Adrenal gland (tissue), 12 donors: ENCODE measurements around the gene RRAD. TPM values are rescaled to one million over a fixed set of nuclear protein-coding genes. Genes with fewer than 3 reads are reported as not detected.
A peak's percentile ranks its signal among the peaks of the same experiment; 100 is the strongest.

Experiments
- DNase-seq, 7 donors: peaks; one replicate each; pipeline ENCODE4 v3.0.0-alpha.2; 2019 to 2020
- H3K27ac ChIP-seq, 5 donors: fragments of 200-600 bp; sonication (generic) in 4 of 5; 1 replicate in 3 of 5; 2 replicates in 2 of 5; pipeline versions ENCODE4 v1.5.1 to v1.8.0; 2016 to 2020; ENCODE audit warnings: mild to moderate bottlenecking in 1 of 5
- H3K27me3 ChIP-seq: fragments of 200-600 bp; 2 replicates; pipeline ENCODE4 v1.8.0; 2021
- H3K36me3 ChIP-seq, 2 donors: fragments of 200-600 bp; replicated peaks in 1 of 2; 1 replicate in 1 of 2; 2 replicates in 1 of 2; pipeline versions ENCODE4 v1.5.1 to v1.8.0; 2018 to 2022
- H3K4me1 ChIP-seq, 2 donors: fragments of 200-600 bp; replicated peaks in 1 of 2; 1 replicate in 1 of 2; 2 replicates in 1 of 2; pipeline versions ENCODE4 v1.5.1 to v1.8.0; 2018 to 2021
- H3K4me3 ChIP-seq, 4 donors: fragments of 200-600 bp; sonication (generic) in 3 of 4; one replicate each; pipeline ENCODE4 v1.5.1; 2016 to 2018
- H3K9me3 ChIP-seq, 3 donors: fragments of 200-600 bp; sonication (generic) in 1 of 3; replicated peaks in 1 of 3; 1 replicate in 2 of 3; 2 replicates in 1 of 3; pipeline versions ENCODE4 v1.5.1 to v1.8.0; 2016 to 2021
- POLR2A ChIP-seq, 2 donors: fragments of 450-650 bp; IDR thresholded peaks; one replicate each; pipeline ENCODE4 v1.6.1; 2017; ENCODE audit warnings: antibody characterized with exemption in 2 of 2, mild to moderate bottlenecking in 2 of 2, moderate library complexity in 1 of 2
- WGBS, 4 donors: extraction: QIAGEN DNeasy Blood & Tissue Kit in 2 of 4; methylation state at CpG; one replicate each; pipeline versions ENCODE4 v1.1.5 to v1.1.7; 2013 to 2017; 5-methylcytosine and 5-hydroxymethylcytosine counted together
- intact Hi-C, 2 donors: fragments of 100-400 bp; cut with DNase I; formaldehyde crosslinking; loops; one replicate each; pipeline versions ENCODE4 v1.14.1 to v1.15.0; 2022 to 2023
- polyA plus RNA-seq, 3 donors: library from polyadenylated mRNA; stranded (reverse); fragments of 200-250 nt in 2 of 3; fragments of 350-450 nt in 1 of 3; fragmentation: Illumina TruSeq in 1 of 3; extraction: RNeasy Lipid Tissue Mini Kit (QIAGEN cat#74804) in 1 of 3; gene quantifications; one replicate each; pipeline ENCODE4 v1.2.3, GENCODE V29; 2013 to 2014
- total RNA-seq, 9 donors: library from RNA; depleted of rRNA in 4 of 9; stranded (reverse); fragments of >200 nt in 4 of 9; fragments of 120-200 nt in 1 of 9; fragmentation: NEBNext Ultra II Directional in 1 of 9; extraction: Animal tissue kit (Norgen Biotek cat#: 25700) in 1 of 9; gene quantifications; one replicate each; pipeline versions ENCODE4 v1.1.0 to v1.2.4, GENCODE V29; 2013 to 2023
- TF ChIP-seq, protein P1 (sequence below), 6 experiments: fragments of 450-650 bp in 4 of 6; fragments of 200-600 bp in 2 of 6; sonication (generic) in 1 of 6; IDR thresholded peaks; 1 replicate in 5 of 6; 2 replicates in 1 of 6; pipeline versions ENCODE4 v1.5.1 to v1.8.0; 2016 to 2021; ENCODE audit warnings: antibody characterized with exemption in 6 of 6, mild to moderate bottlenecking in 2 of 6, moderate library complexity in 1 of 6
- donor health status: healthy with polysubstance abuse.
- donor health status: Bipolar disorder and iron deficiency.
- donor health status: DM: yes; HTN: yes; CAD: no.
- donor health status: DM: no; HTN: no; CAD: no.
- donor health status: DM: no; HTN: no; CAD: no.
- donor health status: DM: yes; HTN: yes; CAD: no.

RRAD gene
- total and polyA plus RNA-seq, 12 donors, result 0.22 to 52.5 (median 13.0) TPM

DNA sequence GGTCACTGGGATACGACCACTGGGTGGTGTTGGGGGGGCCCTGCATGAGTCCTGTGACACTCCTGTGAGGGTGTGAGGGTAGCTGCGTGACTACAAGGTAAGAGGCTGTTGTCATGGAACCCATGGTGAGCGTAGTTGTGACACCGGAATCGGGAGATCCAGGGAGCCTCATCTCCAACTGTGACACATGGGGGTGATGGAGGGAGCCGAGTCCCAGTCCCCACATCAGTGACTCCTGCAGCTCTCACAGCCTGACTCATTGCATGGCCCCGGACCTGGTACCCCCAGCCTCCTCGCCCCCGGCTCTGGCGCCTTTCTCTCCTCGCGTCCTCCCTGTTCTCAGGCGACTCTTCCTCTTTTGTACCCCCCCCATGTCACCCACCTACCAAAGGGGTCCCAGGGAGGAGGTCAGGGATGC is 20.9 kb downstream of the RRAD start:
- H3K36me3 ChIP-seq, result no peaks in the 10 kb centered on the region
- no peaks in the 10 kb centered on the region for H3K9me3 ChIP-seq
- no peak overlapping the region for H3K4me3 ChIP-seq
- intact Hi-C loops, result no loop called here
- H3K27me3 ChIP-seq, result no peaks in the 10 kb centered on the region
- TF ChIP-seq POLR2A (IDR thresholded peaks at IDR 0.05), result no peak
- TF ChIP-seq, protein P1, sequence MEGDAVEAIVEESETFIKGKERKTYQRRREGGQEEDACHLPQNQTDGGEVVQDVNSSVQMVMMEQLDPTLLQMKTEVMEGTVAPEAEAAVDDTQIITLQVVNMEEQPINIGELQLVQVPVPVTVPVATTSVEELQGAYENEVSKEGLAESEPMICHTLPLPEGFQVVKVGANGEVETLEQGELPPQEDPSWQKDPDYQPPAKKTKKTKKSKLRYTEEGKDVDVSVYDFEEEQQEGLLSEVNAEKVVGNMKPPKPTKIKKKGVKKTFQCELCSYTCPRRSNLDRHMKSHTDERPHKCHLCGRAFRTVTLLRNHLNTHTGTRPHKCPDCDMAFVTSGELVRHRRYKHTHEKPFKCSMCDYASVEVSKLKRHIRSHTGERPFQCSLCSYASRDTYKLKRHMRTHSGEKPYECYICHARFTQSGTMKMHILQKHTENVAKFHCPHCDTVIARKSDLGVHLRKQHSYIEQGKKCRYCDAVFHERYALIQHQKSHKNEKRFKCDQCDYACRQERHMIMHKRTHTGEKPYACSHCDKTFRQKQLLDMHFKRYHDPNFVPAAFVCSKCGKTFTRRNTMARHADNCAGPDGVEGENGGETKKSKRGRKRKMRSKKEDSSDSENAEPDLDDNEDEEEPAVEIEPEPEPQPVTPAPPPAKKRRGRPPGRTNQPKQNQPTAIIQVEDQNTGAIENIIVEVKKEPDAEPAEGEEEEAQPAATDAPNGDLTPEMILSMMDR (IDR thresholded peaks at IDR 0.05), result no peak
- WGBS, 4 donors, result 88 to 93% (median 90%) methylated on average over 12 to 13 of the region's 13 CpGs
- DNase-seq, result no peak
- no peak overlapping the region for H3K27ac ChIP-seq
- peaks cover 11 to 21% of the 10 kb centered on the region in 2 donors for H3K4me1 ChIP-seq

DNA sequence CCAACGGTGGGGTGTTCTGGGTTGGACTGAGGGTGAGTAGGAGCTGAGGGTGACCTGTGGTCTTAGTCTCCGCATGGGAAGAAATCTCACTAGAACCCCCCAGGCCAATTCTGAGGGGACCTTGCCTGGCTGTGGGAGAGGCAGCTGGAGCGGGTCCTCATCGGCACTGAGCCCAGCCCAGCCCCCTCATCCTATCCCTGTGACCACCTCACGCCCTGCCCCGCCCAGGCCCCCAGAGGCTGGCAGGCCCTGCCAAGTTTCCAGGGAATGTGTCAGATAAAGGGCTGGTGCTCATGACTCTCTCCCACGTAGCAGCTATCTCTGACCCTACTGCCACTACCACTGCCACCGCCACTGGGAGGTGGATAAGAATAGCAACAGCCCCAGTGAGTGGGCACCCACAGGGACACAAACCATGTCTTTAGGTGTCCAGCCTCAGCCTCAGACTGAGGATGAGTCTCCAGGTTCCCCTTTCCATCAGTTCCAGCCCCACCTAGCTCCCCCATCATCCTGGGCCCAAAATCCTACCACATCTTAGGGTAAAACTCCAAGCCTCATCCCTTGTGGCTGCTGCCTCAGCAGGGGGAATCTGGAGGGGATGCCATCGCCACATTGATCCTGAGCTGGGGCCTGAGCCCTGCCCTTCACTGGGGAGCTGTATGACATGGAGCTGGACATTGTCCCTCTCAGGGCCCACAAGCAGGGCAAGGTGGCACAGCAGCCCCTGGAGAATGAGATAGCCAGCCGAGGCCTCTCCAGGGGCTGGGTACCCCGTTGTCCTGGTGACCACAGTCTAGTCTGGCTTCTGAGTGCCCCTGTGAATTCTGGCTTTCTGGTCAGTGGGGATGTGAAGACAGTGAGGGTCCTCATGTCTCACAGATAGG is 21.5 kb downstream of the RRAD start:
- Histone ChIP-seq H3K27ac (peak overlapping the region in 1 of 5 donors; percentile 18), H3K4me3 (no peak overlapping the region), H3K4me1 (peaks cover 15 to 28% of the 10 kb centered on the region in 2 donors), H3K27me3 (no peaks in the 10 kb centered on the region), H3K9me3 (no peaks in the 10 kb centered on the region), H3K36me3 (no peaks in the 10 kb centered on the region)
- no peak for DNase-seq
- TF ChIP-seq POLR2A (IDR thresholded peaks at IDR 0.05), result no peak
- TF ChIP-seq, protein P1 (IDR thresholded peaks at IDR 0.05), result no peak
- intact Hi-C loops, result no loop called here
- WGBS, 4 donors, result 83 to 85% (median 84%) methylated on average over 10 to 11 of the region's 11 CpGs; no CpG with 5 or more reads in 1 of the 4 donors

DNA sequence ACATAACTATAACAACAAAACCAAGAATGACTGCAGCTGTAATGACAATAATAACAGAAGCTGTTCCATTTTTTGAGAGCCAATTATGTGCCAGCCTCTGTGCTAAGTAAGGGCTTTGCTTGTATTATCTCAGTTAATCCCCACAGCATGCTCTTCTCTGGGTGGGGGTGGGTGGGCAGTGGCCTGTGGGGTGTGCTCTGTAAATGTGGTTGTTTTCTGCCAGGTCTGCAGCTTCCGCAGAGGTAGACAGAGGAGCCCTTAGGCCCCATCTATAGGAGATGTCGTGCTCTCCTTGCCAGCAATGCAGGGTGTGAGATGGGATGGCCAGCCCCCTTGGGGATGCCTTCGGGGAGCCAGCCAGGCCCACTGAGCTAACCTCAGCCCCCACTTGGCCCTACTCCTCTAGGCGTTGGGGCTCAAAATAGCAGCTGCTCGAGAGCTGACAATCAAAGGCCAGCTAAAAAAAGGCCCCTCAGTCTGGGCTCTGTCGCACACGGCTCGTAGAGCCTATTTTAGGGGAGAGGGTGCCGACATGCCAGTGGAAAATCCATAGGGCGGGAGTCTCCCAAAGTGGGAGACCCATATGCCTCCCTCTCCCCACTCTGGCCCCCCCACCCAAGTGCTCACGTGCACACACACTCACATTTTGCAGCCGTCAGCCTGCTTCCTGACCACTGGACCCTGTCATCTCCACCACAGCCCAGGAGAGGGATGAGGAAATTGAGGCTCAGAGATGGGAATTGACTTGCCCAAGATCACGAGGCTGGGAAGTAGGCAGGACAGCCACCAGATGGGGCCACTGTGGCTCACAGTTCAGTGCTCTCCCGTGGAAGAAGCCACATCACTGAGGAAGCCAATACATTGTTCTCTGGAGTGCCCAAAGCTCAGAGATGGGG is 22.4 kb downstream of the RRAD start:
- 66 to 84% (median 83%) methylated on average over 9 to 14 of the region's 14 CpGs for WGBS, 4 donors
- Histone ChIP-seq H3K27me3 (no peaks in the 10 kb centered on the region), H3K27ac (peak overlapping the region in 1 of 5 donors; percentile 18), H3K4me1 (peaks cover 20 to 37% of the 10 kb centered on the region in 2 donors), H3K36me3 (no peaks in the 10 kb centered on the region), H3K9me3 (no peaks in the 10 kb centered on the region), H3K4me3 (no peak overlapping the region)
- intact Hi-C loops, result no loop called here
- TF ChIP-seq, protein P1 (IDR thresholded peaks at IDR 0.05), result no peak
- no peak for TF ChIP-seq POLR2A (IDR thresholded peaks at IDR 0.05)
- no peak for DNase-seq

DNA sequence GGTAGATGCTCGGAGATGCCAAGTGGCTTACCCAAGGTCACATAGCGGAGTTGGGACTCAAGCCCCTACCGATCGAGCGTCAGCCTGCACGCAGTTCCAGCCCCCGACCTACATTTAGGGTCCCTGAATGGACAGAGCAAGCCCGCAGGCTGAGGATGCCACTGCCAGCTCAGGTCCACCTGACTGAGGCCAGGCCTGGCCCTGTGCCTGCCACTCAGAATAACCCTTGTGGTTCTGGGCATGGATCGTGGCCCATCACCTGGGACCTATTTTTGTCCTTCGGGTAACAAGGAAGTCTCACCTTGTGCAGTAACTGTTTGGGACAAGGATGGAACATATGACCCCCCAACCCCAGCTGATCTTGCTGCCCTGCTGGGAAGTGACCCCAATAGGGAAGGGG is 23.7 kb downstream of the RRAD start:
- peak overlapping the region in 2 of 5 donors; percentile 78 to 88 for H3K27ac ChIP-seq
- no peaks in the 10 kb centered on the region for H3K9me3 ChIP-seq
- TF ChIP-seq POLR2A (IDR thresholded peaks at IDR 0.05), result no peak
- TF ChIP-seq, protein P1 (IDR thresholded peaks at IDR 0.05), result no peak
- no peaks in the 10 kb centered on the region for H3K27me3 ChIP-seq
- WGBS, 4 donors, result 86 to 93% (median 89%) methylated on average over 5 to 10 of the region's 10 CpGs
- peaks cover 20 to 39% of the 10 kb centered on the region in 2 donors for H3K4me1 ChIP-seq
- no peak for DNase-seq
- intact Hi-C loops, result no loop called here
- H3K36me3 ChIP-seq, result no peaks in the 10 kb centered on the region
- H3K4me3 ChIP-seq, result no peak overlapping the region
